ENCODE results near the gene MOGAT3.

MOGAT3 gene

DNA sequence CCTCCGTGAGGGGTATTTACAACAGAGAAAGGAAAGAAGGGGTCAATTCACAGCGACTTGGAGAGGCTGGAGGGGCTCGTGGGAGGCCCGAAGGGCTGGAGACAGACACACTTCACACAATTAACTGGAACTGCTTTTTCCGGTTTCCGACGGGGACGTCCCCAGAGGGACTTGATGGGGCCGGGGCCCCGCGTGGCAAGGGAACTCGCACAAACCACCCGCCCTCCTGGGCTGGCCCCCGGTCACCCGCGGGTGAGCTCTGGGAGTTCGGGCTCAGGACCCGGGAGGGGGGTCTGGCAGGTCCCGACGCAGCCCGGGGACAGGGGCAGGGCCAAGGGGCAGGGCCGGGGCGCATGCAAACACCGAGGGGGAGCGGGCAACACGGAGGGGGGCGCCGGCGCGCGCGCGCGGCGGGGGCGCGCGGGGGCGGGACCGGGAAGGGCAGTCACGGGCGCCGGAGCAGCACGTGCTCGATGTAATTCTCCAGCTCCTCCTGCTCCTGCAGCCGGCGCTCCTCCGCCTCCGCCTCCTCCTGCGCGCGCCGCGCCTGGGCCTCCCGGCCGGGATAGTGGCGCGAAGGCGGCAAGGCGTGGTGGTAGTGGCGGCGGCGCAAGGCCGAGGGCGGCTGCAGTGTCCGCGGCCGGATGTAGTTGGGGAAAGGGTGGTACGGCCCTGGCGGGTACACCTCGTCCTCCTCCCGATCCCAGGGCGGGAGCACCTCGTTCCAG lies 38.1 kb downstream of the MOGAT3 start:
- no peak for DNase-seq (ENCODE audit: low spot score)
- no peak overlapping the region for H3K27ac ChIP-seq
- H3K4me3 ChIP-seq, result peak overlapping the region; percentile 63
- TF ChIP-seq, protein P1, sequence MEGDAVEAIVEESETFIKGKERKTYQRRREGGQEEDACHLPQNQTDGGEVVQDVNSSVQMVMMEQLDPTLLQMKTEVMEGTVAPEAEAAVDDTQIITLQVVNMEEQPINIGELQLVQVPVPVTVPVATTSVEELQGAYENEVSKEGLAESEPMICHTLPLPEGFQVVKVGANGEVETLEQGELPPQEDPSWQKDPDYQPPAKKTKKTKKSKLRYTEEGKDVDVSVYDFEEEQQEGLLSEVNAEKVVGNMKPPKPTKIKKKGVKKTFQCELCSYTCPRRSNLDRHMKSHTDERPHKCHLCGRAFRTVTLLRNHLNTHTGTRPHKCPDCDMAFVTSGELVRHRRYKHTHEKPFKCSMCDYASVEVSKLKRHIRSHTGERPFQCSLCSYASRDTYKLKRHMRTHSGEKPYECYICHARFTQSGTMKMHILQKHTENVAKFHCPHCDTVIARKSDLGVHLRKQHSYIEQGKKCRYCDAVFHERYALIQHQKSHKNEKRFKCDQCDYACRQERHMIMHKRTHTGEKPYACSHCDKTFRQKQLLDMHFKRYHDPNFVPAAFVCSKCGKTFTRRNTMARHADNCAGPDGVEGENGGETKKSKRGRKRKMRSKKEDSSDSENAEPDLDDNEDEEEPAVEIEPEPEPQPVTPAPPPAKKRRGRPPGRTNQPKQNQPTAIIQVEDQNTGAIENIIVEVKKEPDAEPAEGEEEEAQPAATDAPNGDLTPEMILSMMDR (IDR thresholded peaks at IDR 0.05), result no peak

DNA sequence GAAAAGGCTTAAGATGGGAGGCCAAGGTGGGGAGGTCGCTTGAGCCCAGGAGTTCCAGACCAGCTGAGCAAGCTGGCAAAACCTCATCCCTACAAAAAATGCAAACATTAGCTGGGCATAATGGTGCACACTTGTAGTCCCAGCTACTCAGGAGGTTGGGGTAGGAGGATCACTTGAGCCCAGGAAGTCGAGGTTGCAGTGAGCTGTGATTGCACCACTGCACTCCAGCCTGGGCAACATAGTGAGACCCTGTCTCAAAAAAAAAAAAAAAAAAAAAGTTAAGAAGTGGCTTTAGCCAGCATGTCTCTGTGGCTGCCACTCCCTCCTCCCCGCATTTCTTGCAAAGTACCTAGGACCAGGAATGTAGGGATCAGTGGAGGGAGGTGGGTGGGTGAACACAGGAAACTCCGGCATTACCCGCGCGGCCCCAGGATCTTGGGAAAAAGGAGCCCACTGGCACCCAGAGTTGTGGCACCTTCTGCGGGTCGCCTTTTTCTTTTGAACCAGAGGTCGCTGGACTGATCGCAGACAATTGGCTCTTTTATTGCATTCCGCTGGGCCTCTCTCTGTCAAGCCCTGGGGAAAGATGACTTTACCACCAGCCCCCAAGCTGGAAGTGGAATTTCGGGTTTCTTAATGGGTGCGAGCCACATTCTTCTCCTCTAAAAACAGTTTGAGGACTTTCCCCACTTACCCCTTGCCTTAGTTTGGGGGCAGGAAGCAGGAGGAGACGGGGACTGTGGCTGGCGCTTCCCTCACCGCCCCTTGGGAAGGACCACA lies 39.0 kb downstream of the MOGAT3 start:
- TF ChIP-seq, protein P1 (IDR thresholded peaks at IDR 0.05), result no peak
- no peak overlapping the region for H3K27ac ChIP-seq
- DNase-seq (ENCODE audit: low spot score), result no peak
- peak overlapping the region; percentile 63 for H3K4me3 ChIP-seq

DNA sequence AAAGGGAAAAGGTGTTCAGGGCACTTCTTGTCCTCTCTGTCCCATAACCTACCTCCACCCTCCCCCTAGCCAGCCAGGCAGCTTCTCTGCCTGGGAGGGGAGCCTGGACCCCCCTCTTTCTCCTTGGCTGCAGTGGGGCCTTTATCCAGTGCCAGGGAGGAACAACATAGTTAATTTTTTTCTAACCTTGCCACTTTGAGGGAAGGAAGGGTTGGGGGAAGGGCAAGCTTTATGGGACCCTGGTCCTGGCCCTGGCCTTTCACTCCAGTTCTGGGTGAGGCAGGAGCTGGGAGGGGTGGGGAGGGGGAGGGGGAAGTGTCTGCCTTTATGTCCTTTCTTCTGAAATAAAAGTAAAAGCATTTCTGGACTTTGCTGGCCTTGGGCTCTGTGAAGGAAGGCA lies 39.9 kb downstream of the MOGAT3 start:
- H3K27ac ChIP-seq, result no peak overlapping the region
- TF ChIP-seq, protein P1 (IDR thresholded peaks at IDR 0.05), result no peak
- no peak for DNase-seq (ENCODE audit: low spot score)
- no peak overlapping the region for H3K4me3 ChIP-seq

DNA sequence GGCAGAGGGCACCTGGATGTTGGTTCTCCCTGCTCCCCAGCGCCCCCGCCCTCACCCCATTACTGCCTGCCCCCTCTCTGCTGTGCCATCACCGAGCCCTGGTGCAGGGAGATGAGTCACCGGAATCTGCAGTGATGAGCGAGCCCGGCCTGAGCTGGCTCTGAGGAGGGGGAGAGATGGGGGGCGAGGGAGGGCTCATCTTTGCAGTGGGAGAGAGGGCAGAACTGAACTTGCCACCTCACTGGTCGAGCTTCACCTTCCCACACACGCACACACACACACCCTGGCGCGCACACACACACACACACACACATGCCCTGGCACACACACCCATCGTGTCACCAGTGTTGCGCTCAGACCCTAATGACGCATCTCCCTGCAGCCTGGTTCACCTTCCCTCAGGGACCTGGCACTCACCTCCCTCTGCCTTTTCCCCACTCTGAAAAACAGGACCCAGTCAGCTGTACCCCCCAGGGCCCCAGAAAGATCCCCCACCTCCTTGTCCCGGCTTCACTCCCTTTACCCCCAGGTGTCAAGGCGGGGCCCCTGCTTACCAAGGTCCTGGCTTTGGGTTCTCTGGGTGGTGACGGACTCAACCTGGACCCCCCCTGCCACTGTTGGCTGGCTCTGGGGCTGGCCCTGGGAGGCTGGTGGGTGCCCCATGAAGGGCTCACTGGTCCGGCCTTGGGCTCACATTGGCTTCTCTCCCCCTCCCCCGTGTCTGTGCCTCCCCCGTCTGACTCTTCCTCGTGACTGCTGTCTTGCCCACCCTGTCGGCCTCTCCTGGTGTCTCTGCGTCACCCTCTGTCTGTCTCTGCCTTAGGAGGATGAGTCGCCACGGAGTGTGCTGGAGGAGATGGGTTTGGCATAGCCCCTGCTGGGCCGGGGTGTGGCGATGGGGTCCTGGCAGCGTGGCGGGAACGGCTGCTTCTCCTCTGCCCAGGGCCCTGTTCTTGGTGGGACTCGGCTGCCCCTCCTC lies 40.9 kb downstream of the MOGAT3 start:
- Histone ChIP-seq H3K4me3 (no peak overlapping the region), H3K27ac (no peak overlapping the region)
- no peak for DNase-seq (ENCODE audit: low spot score)
- TF ChIP-seq, protein P1 (IDR thresholded peaks at IDR 0.05), result no peak

DNA sequence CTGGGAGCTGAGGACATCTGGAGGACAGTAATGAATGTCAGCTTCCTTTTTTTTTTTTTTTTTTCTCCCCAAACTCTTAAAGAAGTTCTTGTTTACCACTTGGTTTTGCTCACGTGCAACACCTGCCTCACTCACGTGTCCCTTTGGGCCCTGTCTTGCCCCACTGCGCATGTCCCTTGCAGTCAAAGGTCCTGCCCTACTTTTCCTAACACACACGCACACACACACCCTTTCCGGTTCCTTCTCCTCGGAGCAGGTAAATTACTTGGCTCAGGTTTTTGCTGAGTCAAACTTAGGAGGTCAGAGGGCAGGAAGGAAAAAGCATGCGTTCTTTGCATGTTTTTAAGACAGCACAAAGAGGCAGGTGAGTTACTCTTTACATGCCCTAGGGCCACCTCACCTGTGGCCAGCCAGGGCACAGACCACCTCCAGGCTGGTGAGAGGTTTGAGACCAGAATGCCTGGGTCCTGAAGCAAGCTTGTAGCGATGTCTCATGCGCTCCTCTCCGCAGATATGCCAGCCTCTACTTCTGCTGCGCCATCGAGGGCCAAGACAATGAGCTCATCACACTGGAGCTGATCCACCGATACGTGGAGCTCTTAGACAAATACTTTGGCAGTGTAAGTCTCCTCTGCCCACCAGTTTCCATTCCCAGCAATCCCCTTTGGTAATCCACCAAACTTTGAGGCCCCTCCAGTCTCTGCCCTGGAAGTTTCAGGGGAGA lies 43.8 kb downstream of the MOGAT3 start:
- TF ChIP-seq, protein P1 (IDR thresholded peaks at IDR 0.05), result no peak
- no peak for DNase-seq (ENCODE audit: low spot score)
- Histone ChIP-seq H3K27ac (no peak overlapping the region), H3K4me3 (no peak overlapping the region)

DNA sequence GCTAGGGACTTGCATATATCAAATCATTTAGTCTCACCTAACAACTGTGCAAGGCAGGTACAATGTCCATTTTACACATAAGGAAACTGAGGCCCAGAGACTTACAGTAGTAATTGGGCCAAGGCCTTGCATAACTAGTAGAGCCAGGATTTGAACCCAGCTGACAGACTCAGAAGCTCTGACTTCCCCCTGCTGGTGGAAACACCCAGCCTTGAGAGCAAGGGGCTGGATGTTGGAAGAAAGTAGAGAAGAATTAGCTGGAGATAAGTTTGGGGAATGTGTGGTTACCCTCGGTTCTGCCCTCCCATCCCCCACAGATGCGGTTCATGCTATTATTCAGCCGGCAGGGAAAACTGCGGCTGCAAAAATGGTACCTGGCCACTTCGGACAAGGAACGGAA lies 44.6 kb downstream of the MOGAT3 start:
- no peak overlapping the region for H3K4me3 ChIP-seq
- no peak overlapping the region for H3K27ac ChIP-seq
- no peak for DNase-seq (ENCODE audit: low spot score)
- TF ChIP-seq, protein P1 (IDR thresholded peaks at IDR 0.05), result no peak

Measured in coronary artery (tissue), 2 donors.